Cerebellar cortex (tissue), 1 donor: ENCODE data around the gene MOB4.
A peak's percentile ranks its signal among the peaks of the same experiment; 100 is the strongest.

ENCODE experiments used
- DNase-seq: peaks from one replicate; pipeline ENCODE4 v3.0.0-alpha.2; 2015; ENCODE audit warnings: low spot score

The MOB4 gene

DNA sequence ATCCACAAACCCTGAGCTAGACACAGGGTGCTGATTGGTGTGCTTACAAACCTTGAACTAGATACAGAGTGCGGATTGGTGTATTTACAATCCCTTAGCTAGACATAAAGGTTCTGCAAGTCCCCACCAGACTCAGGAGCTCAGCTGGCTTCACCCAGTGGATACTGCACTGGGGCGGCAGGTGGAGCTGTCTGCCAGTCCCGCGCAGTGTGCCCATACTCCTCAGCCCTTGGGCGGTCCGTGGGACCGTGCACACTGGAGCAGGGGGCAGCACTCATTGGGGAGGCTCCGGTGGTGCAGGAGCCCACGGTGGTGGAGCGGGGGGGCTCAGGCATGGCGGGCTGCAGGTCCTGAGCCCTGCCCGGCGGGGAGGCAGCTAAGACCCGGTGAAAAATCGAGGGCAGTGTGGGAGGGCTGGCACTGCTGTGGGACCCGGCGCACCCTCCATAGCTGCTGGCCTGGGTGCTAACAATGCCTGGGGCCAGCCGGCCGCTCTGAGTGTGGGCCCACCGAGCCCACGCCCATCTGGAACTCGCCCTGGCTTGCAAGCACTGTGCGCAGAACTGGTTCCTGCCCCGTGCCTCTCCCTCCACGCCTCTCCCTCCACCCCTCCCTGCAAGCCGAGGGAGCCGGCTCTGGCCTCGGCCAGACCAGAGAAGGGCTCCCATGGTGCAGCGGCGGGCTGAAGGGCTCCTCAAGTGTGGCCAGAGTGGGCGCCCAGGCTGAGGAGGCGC lies 75.6 kb downstream of the MOB4 start:
- DNase-seq: no peak

DNA sequence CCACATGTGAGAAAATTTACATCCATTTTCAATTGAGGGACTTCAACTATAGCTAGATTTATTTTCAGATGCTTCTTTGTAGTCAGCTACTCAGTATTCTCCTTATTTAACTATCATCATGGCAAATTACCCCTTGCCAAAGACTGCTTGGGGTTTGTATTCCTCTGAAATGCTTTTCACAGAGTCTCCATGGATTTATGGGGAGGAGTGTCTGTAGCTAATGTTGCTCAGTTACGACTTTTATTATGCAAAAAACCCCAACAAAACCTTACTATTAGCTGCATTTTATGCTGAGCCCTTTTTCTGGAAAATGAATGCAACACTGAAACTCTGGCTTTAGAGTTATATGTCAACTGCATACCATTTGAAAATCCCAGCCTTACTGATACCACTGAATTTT lies 80.9 kb downstream of the MOB4 start:
- DNase-seq: peak; percentile 24

DNA sequence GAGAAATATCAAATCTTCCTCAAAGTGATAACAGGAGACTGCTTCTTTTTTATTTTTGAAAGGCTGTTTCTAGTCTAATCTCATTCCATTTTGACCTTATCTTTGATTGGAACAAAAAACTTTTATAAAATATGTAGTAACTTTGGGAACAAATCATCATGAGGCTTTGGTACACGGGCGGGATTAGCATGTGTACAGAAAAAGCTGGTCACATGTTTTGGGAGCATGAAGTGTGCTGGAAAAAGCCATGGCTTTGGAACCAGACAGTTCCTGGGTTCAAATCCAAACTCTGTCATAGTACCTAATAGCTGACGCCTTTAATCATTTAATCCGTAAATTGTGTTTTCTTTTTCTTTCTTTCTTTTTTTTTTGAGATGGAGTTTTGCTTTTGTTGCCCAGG lies 81.3 kb downstream of the MOB4 start:
- no peak for DNase-seq

DNA sequence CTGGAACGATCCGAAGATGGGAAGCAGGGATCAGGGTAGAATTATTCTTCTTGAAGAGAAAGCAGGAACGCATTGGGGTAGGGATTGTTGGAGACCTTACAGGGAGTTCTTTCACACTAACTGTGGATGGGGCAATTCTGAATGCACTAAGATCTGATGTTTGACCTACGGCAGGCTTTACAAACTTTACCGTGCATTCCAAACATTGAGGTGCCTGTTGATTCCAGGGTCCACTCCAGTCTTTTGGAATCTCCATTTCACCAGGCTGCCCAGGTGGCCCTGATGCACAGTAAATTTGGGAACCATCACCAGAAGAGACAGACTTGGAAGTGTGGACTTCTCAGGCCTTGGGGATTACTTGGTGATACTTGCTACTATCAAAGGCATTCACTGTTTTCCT lies 82.6 kb downstream of the MOB4 start:
- DNase-seq: no peak

DNA sequence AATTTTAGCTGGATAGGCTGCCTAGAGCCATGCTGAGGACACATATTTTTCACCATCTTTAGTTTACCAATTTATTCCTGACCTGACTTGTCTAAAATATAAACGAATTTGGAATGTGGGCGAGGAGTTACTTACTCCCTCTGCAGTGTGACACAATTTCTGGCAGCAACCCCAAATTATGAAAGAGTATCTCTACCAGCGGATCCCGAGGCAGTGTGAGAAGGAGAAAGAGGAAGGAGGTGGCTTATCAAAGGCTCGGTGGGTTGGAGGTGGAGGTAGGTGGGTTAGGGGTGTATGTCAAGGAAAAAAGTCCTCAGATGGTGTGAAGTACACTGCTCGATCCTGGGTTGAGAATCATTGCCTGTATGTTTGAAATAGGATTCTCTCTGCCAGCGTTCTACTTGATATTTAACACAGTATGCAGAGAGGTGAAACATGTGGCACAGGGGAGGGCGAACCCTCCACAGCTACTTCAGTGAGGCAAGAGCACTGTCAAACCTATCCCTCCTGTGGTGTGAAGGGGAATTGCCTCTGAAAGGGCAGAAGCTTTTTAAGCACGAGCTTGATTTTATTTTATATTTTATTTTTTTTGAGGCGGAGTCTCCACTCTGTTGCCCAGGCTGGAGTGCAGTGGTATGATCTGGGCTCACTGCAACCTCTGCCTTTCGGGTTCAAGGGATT lies 83.6 kb downstream of the MOB4 start:
- DNase-seq: peak; percentile 13

DNA sequence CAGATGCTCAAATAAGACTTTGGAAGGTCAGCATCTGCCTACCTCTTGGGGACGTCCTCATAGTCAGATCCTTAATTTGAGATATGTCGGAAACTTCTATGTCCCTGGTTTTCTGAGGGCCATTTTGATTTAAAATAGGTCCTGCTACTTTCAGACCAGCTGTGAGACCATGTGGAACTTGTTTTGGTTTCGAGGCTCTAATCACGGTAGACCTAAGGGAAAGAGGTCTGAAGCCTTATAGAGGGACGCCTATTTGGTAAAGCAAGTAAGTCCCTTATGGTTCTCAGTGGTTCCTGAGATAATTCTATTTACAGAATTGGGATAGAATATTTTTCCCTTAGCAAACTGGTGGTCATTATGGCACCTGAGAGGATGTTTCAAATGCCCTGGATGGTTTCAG lies 84.4 kb downstream of the MOB4 start:
- no peak for DNase-seq

DNA sequence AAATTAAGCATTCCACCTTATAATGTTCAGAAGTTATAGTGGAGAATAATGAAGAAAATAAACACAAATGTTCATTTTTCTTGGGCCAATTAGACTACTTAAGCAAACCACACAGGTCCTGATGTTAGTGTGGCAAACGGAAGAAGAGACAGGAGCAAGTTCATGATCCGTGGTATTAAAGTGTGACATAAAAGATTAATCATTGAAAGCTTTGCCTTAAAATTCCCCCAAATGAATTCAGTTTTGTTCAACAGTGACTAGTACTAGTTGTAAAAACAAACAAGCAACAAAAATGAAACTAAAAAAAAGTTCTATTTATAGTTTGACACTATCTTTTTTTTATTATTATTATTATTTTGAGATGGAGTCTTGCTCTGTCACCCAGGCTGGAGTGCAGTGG lies 85.9 kb downstream of the MOB4 start:
- no peak for DNase-seq
